Fibroblast of lung (primary cell): ENCODE results near the gene ACOXL. TPM values are rescaled to one million over a fixed set of nuclear protein-coding genes. Genes with fewer than 3 reads are reported as not detected.

Source experiments
- DNase-seq, 2 donors: peaks; one replicate each; pipeline versions ENCODE4 v3.0.0 to v3.0.0-alpha.2; 2010; ENCODE audit warnings: low read depth in 2 of 2
- H2AFZ ChIP-seq: 2 replicates; pipeline ENCODE4 v1.5.1; 2012; ENCODE audit warnings: low read length, control low read depth, inconsistent platforms
- H3K27ac ChIP-seq: 2 replicates; pipeline ENCODE4 v1.5.1; 2011; ENCODE audit warnings: low read length, control low read depth; ENCODE audit not compliant: insufficient read depth
- H3K27me3 ChIP-seq: 2 replicates; pipeline ENCODE4 v1.5.1; 2011; ENCODE audit warnings: mild to moderate bottlenecking, low read length; ENCODE audit not compliant: control insufficient read depth, insufficient read depth
- H3K36me3 ChIP-seq: 2 replicates; pipeline ENCODE4 v1.5.1; 2011; ENCODE audit warnings: low read length; ENCODE audit not compliant: control insufficient read depth, insufficient read depth
- H3K4me1 ChIP-seq: 2 replicates; pipeline ENCODE4 v1.5.1; 2011; ENCODE audit warnings: low read length; ENCODE audit not compliant: control insufficient read depth, insufficient read depth; ENCODE audit errors: extremely low read depth
- H3K4me2 ChIP-seq: 2 replicates; pipeline ENCODE4 v1.5.1; 2011; ENCODE audit warnings: low read length, control low read depth; ENCODE audit not compliant: insufficient read depth; ENCODE audit errors: extremely low read depth
- H3K4me3 ChIP-seq, 4 experiments: fragments of 200-600 bp in 1 of 4; sonication (generic) in 1 of 4; replicated peaks in 1 of 4; 2 replicates each; pipeline ENCODE4 v1.5.1; 2011 to 2016; ENCODE audit warnings: low read length in 4 of 4, low read depth in 3 of 4, mild to moderate bottlenecking in 3 of 4, control low read depth in 2 of 4, inconsistent platforms in 1 of 4, mixed read lengths in 1 of 4; ENCODE audit not compliant: insufficient read depth in 1 of 4; ENCODE audit errors: control extremely low read depth in 1 of 4
- H3K79me2 ChIP-seq: 2 replicates; pipeline ENCODE4 v1.5.1; 2012; ENCODE audit warnings: mild to moderate bottlenecking, low read length, inconsistent platforms; ENCODE audit not compliant: control insufficient read depth, insufficient read depth
- H3K9ac ChIP-seq: 2 replicates; pipeline ENCODE4 v1.5.1; 2011; ENCODE audit warnings: mild to moderate bottlenecking, low read length, control low read depth; ENCODE audit not compliant: insufficient read depth
- H3K9me3 ChIP-seq: 2 replicates; pipeline ENCODE4 v1.5.1; 2012; ENCODE audit warnings: low read depth, low read length; ENCODE audit not compliant: control insufficient read depth, insufficient read depth
- H4K20me1 ChIP-seq: 2 replicates; pipeline ENCODE4 v1.5.1; 2011; ENCODE audit warnings: low read length; ENCODE audit not compliant: control insufficient read depth, insufficient read depth; ENCODE audit errors: extremely low read depth
- EZH2 ChIP-seq: IDR thresholded peaks from 2 replicates; pipeline ENCODE4 v1.5.1; 2012; ENCODE audit warnings: low read length, control low read depth, mild to moderate bottlenecking; ENCODE audit errors: missing control alignments
- polyA plus RNA-seq, 2 donors: library from polyadenylated mRNA; depleted of rRNA in 1 of 2; stranded (reverse) in 1 of 2; unstranded in 1 of 2; fragments of >200 nt; gene quantifications; 2 replicates each; pipeline ENCODE4 v1.2.1, GENCODE V29; 2011 to 2012; ENCODE audit warnings: missing spikeins in 1 of 2
- total RNA-seq: library from RNA; depleted of rRNA; stranded (reverse); fragments of >200 nt; gene quantifications from 2 replicates; pipeline ENCODE4 v1.2.1, GENCODE V29; 2014
- TF ChIP-seq, protein P1 (sequence below), 2 donors: IDR thresholded peaks in 1 of 2; conservative IDR thresholded peaks in 1 of 2; 1 replicate in 1 of 2; 2 replicates in 1 of 2; pipeline ENCODE4 v1.5.1; 2011 to 2012; ENCODE audit warnings: low read length in 2 of 2, control low read depth in 1 of 2, inconsistent platforms in 1 of 2, low read depth in 1 of 2, mild to moderate bottlenecking in 1 of 2

Gene ACOXL
- total and polyA plus RNA-seq, 2 donors (not counting 1 experiment from before 2014, with no cell fraction given): not detected

DNA sequence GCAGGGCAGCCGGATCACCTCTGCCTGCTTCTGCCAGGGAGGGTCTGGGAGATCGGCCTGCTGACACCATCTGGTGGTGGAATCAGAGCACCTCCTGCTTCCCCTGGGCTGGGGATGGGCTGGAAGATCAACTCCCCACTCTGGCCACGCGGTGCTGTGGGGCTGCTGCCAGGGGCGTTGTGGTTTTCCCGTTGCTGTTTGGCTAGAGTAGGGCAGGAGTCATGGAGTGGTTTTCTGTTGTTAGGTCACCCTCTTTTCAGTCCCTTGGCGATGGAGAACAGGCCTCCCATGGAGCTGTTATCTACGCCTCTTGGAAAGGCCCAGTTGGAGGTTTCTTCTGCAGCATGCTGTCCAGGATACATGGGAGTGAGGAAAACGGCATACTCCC lies 403.5 kb downstream of the ACOXL start:
- H2AFZ ChIP-seq: no peak overlapping the region
- no peak overlapping the region for H3K9ac ChIP-seq
- no peaks in the 10 kb centered on the region for H3K4me1 ChIP-seq
- no peaks in the 10 kb centered on the region for H3K9me3 ChIP-seq
- no peak overlapping the region for H3K27ac ChIP-seq
- no peaks in the 10 kb centered on the region for H3K79me2 ChIP-seq
- H3K27me3 ChIP-seq: no peaks in the 10 kb centered on the region
- DNase-seq: peak; percentile 82 to 85
- H4K20me1 ChIP-seq: no peaks in the 10 kb centered on the region
- no peak overlapping the region for H3K4me3 ChIP-seq
- H3K4me2 ChIP-seq: no peak overlapping the region
- TF ChIP-seq EZH2: no peak
- TF ChIP-seq, protein P1, sequence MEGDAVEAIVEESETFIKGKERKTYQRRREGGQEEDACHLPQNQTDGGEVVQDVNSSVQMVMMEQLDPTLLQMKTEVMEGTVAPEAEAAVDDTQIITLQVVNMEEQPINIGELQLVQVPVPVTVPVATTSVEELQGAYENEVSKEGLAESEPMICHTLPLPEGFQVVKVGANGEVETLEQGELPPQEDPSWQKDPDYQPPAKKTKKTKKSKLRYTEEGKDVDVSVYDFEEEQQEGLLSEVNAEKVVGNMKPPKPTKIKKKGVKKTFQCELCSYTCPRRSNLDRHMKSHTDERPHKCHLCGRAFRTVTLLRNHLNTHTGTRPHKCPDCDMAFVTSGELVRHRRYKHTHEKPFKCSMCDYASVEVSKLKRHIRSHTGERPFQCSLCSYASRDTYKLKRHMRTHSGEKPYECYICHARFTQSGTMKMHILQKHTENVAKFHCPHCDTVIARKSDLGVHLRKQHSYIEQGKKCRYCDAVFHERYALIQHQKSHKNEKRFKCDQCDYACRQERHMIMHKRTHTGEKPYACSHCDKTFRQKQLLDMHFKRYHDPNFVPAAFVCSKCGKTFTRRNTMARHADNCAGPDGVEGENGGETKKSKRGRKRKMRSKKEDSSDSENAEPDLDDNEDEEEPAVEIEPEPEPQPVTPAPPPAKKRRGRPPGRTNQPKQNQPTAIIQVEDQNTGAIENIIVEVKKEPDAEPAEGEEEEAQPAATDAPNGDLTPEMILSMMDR (conservative IDR thresholded peaks at IDR 0.05 in 1 of 2, IDR thresholded peaks at IDR 0.05 in 1 of 2; ENCODE audit: low read depth in 1 of 2, low read length in 2 of 2): peak in 1 of 2 donors; percentile 44
- no peaks in the 10 kb centered on the region for H3K36me3 ChIP-seq

DNA sequence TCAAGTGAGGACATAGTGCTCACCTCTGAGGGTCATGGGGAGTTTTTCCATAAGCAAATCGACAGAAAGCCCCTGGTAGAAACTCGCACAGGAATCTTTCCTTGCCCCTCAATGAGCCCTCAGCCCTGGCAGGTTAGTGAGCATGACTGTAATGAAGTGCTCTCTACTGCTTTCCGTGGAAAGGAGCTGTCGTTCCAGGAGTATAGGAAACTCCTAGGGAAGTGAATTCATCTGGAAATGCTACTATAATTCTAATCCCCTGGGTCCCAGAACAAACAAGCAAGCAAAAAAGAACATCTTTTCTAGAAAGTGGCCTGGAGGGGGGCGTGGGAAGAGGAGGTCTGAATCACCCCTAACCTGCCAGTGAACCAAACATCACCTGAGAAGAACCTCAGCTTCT lies 406.5 kb downstream of the ACOXL start:
- H3K9ac ChIP-seq: no peak overlapping the region
- no peak for DNase-seq

DNA sequence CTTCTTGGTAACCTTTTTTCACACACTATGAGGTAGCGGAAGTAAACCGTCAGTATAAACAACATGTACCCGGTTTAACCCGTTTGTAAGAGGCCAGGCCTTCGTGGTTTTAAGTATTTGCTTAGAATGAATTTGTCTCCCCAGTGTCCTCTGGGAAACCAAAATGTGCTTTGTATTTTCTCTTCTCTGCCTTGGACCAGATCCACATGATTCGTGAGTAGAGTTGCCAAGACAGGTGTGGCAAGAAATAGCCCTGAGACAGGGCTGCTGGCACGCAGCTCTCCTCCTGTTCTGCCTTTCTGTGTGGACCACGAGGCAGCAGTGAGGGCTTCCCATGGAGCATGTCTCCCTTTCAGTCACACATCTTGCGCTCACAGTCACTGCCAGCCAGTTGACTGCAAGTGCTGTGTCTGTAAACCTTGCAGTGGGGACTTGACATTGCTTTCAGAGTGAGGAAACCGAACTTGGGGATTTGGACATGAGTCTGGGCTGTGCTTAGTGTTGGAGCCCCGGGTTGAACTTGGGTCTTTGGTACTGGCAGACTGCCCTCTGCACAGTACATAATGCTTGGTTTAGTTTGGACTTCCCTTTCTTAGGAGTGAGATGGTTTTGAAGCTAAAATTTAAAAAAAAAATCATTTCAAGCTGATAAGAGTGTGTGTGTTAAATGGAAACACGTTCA lies 407.4 kb downstream of the ACOXL start:
- H4K20me1 ChIP-seq: no peaks in the 10 kb centered on the region
- H3K4me2 ChIP-seq: no peak overlapping the region
- TF ChIP-seq EZH2: no peak
- TF ChIP-seq, protein P1 (conservative IDR thresholded peaks at IDR 0.05 in 1 of 2, IDR thresholded peaks at IDR 0.05 in 1 of 2; ENCODE audit: low read depth in 1 of 2, low read length in 2 of 2): no peak
- no peak overlapping the region for H3K9ac ChIP-seq
- no peak overlapping the region for H3K27ac ChIP-seq
- DNase-seq: no peak
- H3K4me1 ChIP-seq: no peaks in the 10 kb centered on the region
- H3K9me3 ChIP-seq: no peaks in the 10 kb centered on the region
- H3K27me3 ChIP-seq: no peaks in the 10 kb centered on the region
- no peaks in the 10 kb centered on the region for H3K36me3 ChIP-seq
- no peak overlapping the region for H2AFZ ChIP-seq
- no peaks in the 10 kb centered on the region for H3K79me2 ChIP-seq
- H3K4me3 ChIP-seq: no peak overlapping the region

More for the DNA sequence above, 406.5 kb downstream of the ACOXL start:
- no peak overlapping the region for H3K27ac ChIP-seq
- H3K4me1 ChIP-seq: no peaks in the 10 kb centered on the region
- H3K4me3 ChIP-seq: no peak overlapping the region
- no peak overlapping the region for H3K4me2 ChIP-seq
- no peaks in the 10 kb centered on the region for H3K27me3 ChIP-seq
- H3K36me3 ChIP-seq: no peaks in the 10 kb centered on the region
- no peaks in the 10 kb centered on the region for H3K9me3 ChIP-seq
- H4K20me1 ChIP-seq: no peaks in the 10 kb centered on the region
- no peak overlapping the region for H2AFZ ChIP-seq
- TF ChIP-seq, protein P1 (conservative IDR thresholded peaks at IDR 0.05 in 1 of 2, IDR thresholded peaks at IDR 0.05 in 1 of 2; ENCODE audit: low read depth in 1 of 2, low read length in 2 of 2): no peak
- no peak for TF ChIP-seq EZH2
- no peaks in the 10 kb centered on the region for H3K79me2 ChIP-seq
